H9 (cell line): ENCODE results near the gene HS6ST3. TPM values are rescaled to one million over a fixed set of nuclear protein-coding genes. Genes with fewer than 3 reads are reported as not detected.
A peak's percentile ranks its signal among the peaks of the same experiment; 100 is the strongest.

Experiments used
- DNase-seq: peaks from one replicate; pipeline ENCODE4 v3.0.0-alpha.2; 2017
- H2AFZ ChIP-seq: one replicate; pipeline ENCODE4 v1.6.1; 2013; ENCODE audit warnings: mild to moderate bottlenecking, low read length, control low read depth, moderate library complexity
- H2AK5ac ChIP-seq: 2 replicates; pipeline ENCODE4 v1.6.1; 2013; ENCODE audit warnings: low read length, control low read depth, mixed read lengths; ENCODE audit not compliant: insufficient read length
- H2BK120ac ChIP-seq: one replicate; pipeline ENCODE4 v1.6.1; 2013; ENCODE audit warnings: low read depth, mild to moderate bottlenecking, low read length, control low read depth, inconsistent platforms; ENCODE audit not compliant: poor library complexity, severe bottlenecking
- H2BK12ac ChIP-seq: 2 replicates; pipeline ENCODE4 v1.6.1; 2013; ENCODE audit warnings: low read length, control low read depth, mixed read lengths, low read depth; ENCODE audit not compliant: insufficient read length
- H2BK15ac ChIP-seq: 2 replicates; pipeline ENCODE4 v1.6.1; 2013; ENCODE audit warnings: low read depth, low read length, control low read depth
- H2BK20ac ChIP-seq: one replicate; pipeline ENCODE4 v1.6.1; 2013; ENCODE audit warnings: low read depth, mild to moderate bottlenecking, low read length, control low read depth, inconsistent platforms; ENCODE audit not compliant: poor library complexity, severe bottlenecking
- H2BK5ac ChIP-seq: 2 replicates; pipeline ENCODE4 v1.6.1; 2013; ENCODE audit warnings: low read length, control low read depth, mixed read lengths; ENCODE audit not compliant: insufficient read length
- H3K14ac ChIP-seq: 2 replicates; pipeline ENCODE4 v1.6.1; 2013; ENCODE audit warnings: low read length, control low read depth; ENCODE audit not compliant: insufficient read depth
- H3K18ac ChIP-seq: 2 replicates; pipeline ENCODE4 v1.6.1; 2013; ENCODE audit warnings: low read depth, mild to moderate bottlenecking, mixed read lengths, low read length, control low read depth; ENCODE audit not compliant: insufficient read length
- H3K23ac ChIP-seq: 2 replicates; pipeline ENCODE4 v1.6.1; 2013; ENCODE audit warnings: low read length, control low read depth, mixed read lengths, low read depth; ENCODE audit not compliant: insufficient read length
- H3K23me2 ChIP-seq: 2 replicates; pipeline ENCODE4 v1.6.1; 2013; ENCODE audit warnings: low read depth, mild to moderate bottlenecking, mixed read lengths, low read length, control low read depth; ENCODE audit not compliant: insufficient read length, poor library complexity, severe bottlenecking
- H3K27ac ChIP-seq: 2 replicates; pipeline ENCODE4 v1.5.1; 2013; ENCODE audit warnings: low read length, control low read depth, mixed read lengths, low read depth; ENCODE audit not compliant: insufficient read length
- H3K27me3 ChIP-seq: 2 replicates; pipeline ENCODE4 v1.6.1; 2013; ENCODE audit warnings: low read length, control low read depth, inconsistent platforms; ENCODE audit not compliant: insufficient read depth
- H3K4ac ChIP-seq: 2 replicates; pipeline ENCODE4 v1.6.1; 2013; ENCODE audit warnings: low read depth, mild to moderate bottlenecking, control low read depth, inconsistent platforms, low read length, moderate library complexity
- H3K4me1 ChIP-seq: 2 replicates; pipeline ENCODE4 v1.6.1; 2013; ENCODE audit warnings: low read length, control low read depth, inconsistent platforms; ENCODE audit not compliant: insufficient read depth
- H3K4me2 ChIP-seq: 2 replicates; pipeline ENCODE4 v1.6.1; 2013; ENCODE audit warnings: low read length, control low read depth, mixed read lengths; ENCODE audit not compliant: insufficient read length, insufficient read depth
- H3K56ac ChIP-seq: 2 replicates; pipeline ENCODE4 v1.6.1; 2013; ENCODE audit warnings: low read depth, mild to moderate bottlenecking, mixed read lengths, low read length, control low read depth; ENCODE audit not compliant: insufficient read length
- H3K79me1 ChIP-seq: 2 replicates; pipeline ENCODE4 v1.6.1; 2013; ENCODE audit warnings: low read depth, mild to moderate bottlenecking, moderate library complexity, low read length, control low read depth, inconsistent platforms; ENCODE audit not compliant: insufficient read depth, poor library complexity, severe bottlenecking
- H3K79me2 ChIP-seq: 2 replicates; pipeline ENCODE4 v1.6.1; 2013; ENCODE audit warnings: low read length, control low read depth, inconsistent platforms; ENCODE audit not compliant: insufficient read depth
- H3K9ac ChIP-seq: 2 replicates; pipeline ENCODE4 v1.6.1; 2013; ENCODE audit warnings: low read length, control low read depth, mixed read lengths; ENCODE audit not compliant: insufficient read length; ENCODE audit errors: extremely low read depth
- H3K9me3 ChIP-seq: one replicate; pipeline ENCODE4 v1.6.1; 2013; ENCODE audit warnings: low read depth, low read length, inconsistent platforms; ENCODE audit not compliant: control insufficient read depth
- H3T11ph ChIP-seq: one replicate; pipeline ENCODE4 v1.6.1; 2013; ENCODE audit warnings: mild to moderate bottlenecking, low read length, control low read depth, inconsistent platforms
- H4K20me1 ChIP-seq: one replicate; pipeline ENCODE4 v1.6.1; 2013; ENCODE audit not compliant: control insufficient read depth, insufficient read length, insufficient read depth
- H4K5ac ChIP-seq: 2 replicates; pipeline ENCODE4 v1.6.1; 2013; ENCODE audit warnings: low read depth, mild to moderate bottlenecking, mixed read lengths, low read length, control low read depth; ENCODE audit not compliant: insufficient read length
- H4K8ac ChIP-seq: replicated peaks from 2 replicates; pipeline ENCODE4 v1.6.1; 2013; ENCODE audit warnings: low read length, control low read depth, mixed read lengths, low read depth; ENCODE audit not compliant: insufficient read length
- H4K91ac ChIP-seq: 2 replicates; pipeline ENCODE4 v1.6.1; 2013; ENCODE audit warnings: low read depth, mild to moderate bottlenecking, moderate library complexity, mixed read lengths, low read length, control low read depth; ENCODE audit not compliant: insufficient read length
- H3K27ac Mint-ChIP-seq, 3 experiments: 2 replicates in 2 of 3; 3 replicates in 1 of 3; pipeline ENCODE4 v1.8.0; 2020 to 2021; ENCODE audit warnings: mixed read lengths in 3 of 3, mild to moderate bottlenecking in 1 of 3, moderate library complexity in 1 of 3
- H3K27me3 Mint-ChIP-seq: 2 replicates; pipeline ENCODE4 v1.8.0; 2021; ENCODE audit warnings: low read depth, mild to moderate bottlenecking, moderate library complexity, mixed read lengths
- H3K36me3 Mint-ChIP-seq, 3 experiments: 2 replicates in 2 of 3; 3 replicates in 1 of 3; pipeline ENCODE4 v1.8.0; 2020 to 2021; ENCODE audit warnings: low read depth in 3 of 3, mixed read lengths in 3 of 3; ENCODE audit not compliant: insufficient read depth in 1 of 3
- H3K4me1 Mint-ChIP-seq, 2 experiments: 2 replicates each; pipeline ENCODE4 v1.8.0; 2020; ENCODE audit warnings: mixed read lengths in 2 of 2
- H3K4me3 Mint-ChIP-seq, 2 experiments: 2 replicates in 1 of 2; 3 replicates in 1 of 2; pipeline ENCODE4 v1.8.0; 2020 to 2021; ENCODE audit warnings: mild to moderate bottlenecking in 2 of 2, mixed read lengths in 2 of 2, moderate library complexity in 1 of 2
- H3K9me3 Mint-ChIP-seq, 2 experiments: 2 replicates in 1 of 2; 3 replicates in 1 of 2; pipeline ENCODE4 v1.8.0; 2020; ENCODE audit warnings: mild to moderate bottlenecking in 2 of 2, mixed read lengths in 2 of 2, moderate library complexity in 1 of 2
- CTCF ChIP-seq: fragments of 200-600 bp; sonication (generic); conservative IDR thresholded peaks from 3 replicates; pipeline ENCODE4 v1.8.0; 2021; ENCODE audit warnings: antibody characterized with exemption, mild to moderate bottlenecking
- total RNA-seq: library from RNA; stranded (reverse); gene quantifications from 2 replicates; pipeline ENCODE4 v1.2.1, GENCODE V29; 2021

Gene HS6ST3
- total RNA-seq, 1 experiment from 2014 or later = 0.44 TPM

- Histone ChIP-seq H2BK120ac (no peak overlapping the region), H3K23me2 (no peaks in the 10 kb centered on the region), H3K27me3 (no peaks in the 10 kb centered on the region), H2AFZ (no peak overlapping the region), H3T11ph (no peak overlapping the region), H3K14ac (no peak overlapping the region), H3K4me2 (no peak overlapping the region), H3K9me3 (no peaks in the 10 kb centered on the region), H2AK5ac (no peak overlapping the region), H3K9ac (no peak overlapping the region), H4K8ac (no peak overlapping the region), H3K79me2 (no peaks in the 10 kb centered on the region), H3K23ac (no peak overlapping the region), H3K56ac (no peak overlapping the region), H4K91ac (no peak overlapping the region), H2BK12ac (no peak overlapping the region), H3K79me1 (no peaks in the 10 kb centered on the region), H3K4ac (no peak overlapping the region), H3K27ac (no peak overlapping the region), H4K5ac (no peak overlapping the region), H3K18ac (no peak overlapping the region), H2BK20ac (no peak overlapping the region), H4K20me1 (no peaks in the 10 kb centered on the region), H3K4me1 (no peaks in the 10 kb centered on the region), H2BK5ac (no peak overlapping the region), H2BK15ac (no peak overlapping the region)
- Mint-ChIP-seq H3K27me3 (no peaks in the 10 kb centered on the region), H3K9me3 (no peaks in the 10 kb centered on the region), H3K27ac (no peak overlapping the region), H3K4me1 (peaks cover 0 to 4% of the 10 kb centered on the region in 2 experiments; a peak in 1 of 4 replicates), H3K4me3 (no peak overlapping the region), H3K36me3 (no peaks in the 10 kb centered on the region)
- peak; percentile 65 for DNase-seq
- TF ChIP-seq CTCF = peak; percentile 73
These were observed 733.0 kb downstream of the HS6ST3 start for GRCh38 chr13:96822895-96823294.
